Measurements from ENCODE around the gene PSMD3. TPM values are rescaled to one million over a fixed set of nuclear protein-coding genes. Genes with fewer than 3 reads are reported as not detected.

Gene PSMD3
- total RNA-seq, 4 donors from 2014 or later: 211 to 364 (median 329) TPM

DNA sequence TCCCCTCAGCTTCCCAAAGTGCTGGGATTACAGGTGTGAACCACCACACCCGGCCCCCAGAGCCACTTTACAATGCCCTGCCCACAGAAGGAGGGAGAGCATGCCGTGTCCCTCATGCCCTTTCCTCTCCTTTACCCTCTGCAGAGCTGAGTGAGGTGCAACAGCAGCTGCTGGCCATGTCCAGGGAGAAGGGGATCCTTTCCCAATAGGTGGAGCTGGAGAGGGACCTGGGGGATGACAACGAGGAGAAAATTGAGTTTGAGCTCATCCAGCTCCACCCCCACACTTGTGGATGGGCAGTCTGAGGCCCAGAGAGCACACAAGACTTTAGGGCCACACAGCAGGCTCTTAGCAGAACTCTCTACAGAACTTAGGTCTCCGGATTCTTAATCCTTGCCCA, 25.7 kb upstream of the PSMD3 start:
- no peak overlapping the region for H3K4me3 ChIP-seq
- in situ Hi-C loops (cut with MboI; ENCODE audit: low sequenced_read_pairs in 4 of 4) (no loop called here), intact Hi-C loops (cut with DNase I; ENCODE audit: low total_unique reads) (loop anchor here (10.0 kb wide), 1 partner anchor 1740 kb away; no protein-coding TSS in a partner anchor)
- H3K9me3 ChIP-seq: no peaks in the 10 kb centered on the region
- no peak overlapping the region for H3K27ac ChIP-seq
- H3K4me1 ChIP-seq: peaks cover 6 to 12% of the 10 kb centered on the region in 2 donors
- H3K27me3 ChIP-seq: no peaks in the 10 kb centered on the region
- DNase-seq (no peak), ATAC-seq (no peak)
- TF ChIP-seq POLR2A (IDR thresholded peaks at IDR 0.05): no peak
- TF ChIP-seq, protein P1, sequence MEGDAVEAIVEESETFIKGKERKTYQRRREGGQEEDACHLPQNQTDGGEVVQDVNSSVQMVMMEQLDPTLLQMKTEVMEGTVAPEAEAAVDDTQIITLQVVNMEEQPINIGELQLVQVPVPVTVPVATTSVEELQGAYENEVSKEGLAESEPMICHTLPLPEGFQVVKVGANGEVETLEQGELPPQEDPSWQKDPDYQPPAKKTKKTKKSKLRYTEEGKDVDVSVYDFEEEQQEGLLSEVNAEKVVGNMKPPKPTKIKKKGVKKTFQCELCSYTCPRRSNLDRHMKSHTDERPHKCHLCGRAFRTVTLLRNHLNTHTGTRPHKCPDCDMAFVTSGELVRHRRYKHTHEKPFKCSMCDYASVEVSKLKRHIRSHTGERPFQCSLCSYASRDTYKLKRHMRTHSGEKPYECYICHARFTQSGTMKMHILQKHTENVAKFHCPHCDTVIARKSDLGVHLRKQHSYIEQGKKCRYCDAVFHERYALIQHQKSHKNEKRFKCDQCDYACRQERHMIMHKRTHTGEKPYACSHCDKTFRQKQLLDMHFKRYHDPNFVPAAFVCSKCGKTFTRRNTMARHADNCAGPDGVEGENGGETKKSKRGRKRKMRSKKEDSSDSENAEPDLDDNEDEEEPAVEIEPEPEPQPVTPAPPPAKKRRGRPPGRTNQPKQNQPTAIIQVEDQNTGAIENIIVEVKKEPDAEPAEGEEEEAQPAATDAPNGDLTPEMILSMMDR (IDR thresholded peaks at IDR 0.05 in 4 of 5, conservative IDR thresholded peaks at IDR 0.05 in 1 of 5): no peak
- no peaks in the 10 kb centered on the region for H3K36me3 ChIP-seq

DNA sequence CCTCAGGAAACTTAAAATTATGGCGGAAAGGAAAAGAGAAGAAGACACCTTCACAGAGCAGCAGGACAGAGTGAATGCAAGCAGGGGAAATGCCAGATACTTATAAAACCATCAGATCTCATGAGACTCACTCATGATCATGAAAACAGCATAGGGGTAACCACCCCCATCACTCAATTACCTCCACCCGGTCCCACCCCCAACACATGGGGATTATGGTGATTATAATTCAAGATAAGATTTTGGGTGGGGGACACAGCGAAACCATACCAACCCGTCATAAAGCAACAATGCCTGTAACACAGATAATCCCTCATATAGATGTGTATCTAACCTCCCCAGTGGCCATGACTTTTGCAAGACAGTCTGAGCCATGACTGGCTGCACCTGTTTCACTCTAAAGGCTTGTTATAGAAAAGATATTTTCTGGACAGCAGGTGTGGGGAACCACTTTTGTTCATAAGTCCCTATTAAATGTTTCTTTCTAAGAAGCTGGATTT, 24.8 kb upstream of the PSMD3 start:
- ATAC-seq (no peak), DNase-seq (no peak)
- TF ChIP-seq POLR2A (IDR thresholded peaks at IDR 0.05): no peak
- TF ChIP-seq, protein P1 (IDR thresholded peaks at IDR 0.05 in 4 of 5, conservative IDR thresholded peaks at IDR 0.05 in 1 of 5): no peak
- Histone ChIP-seq H3K27me3 (no peaks in the 10 kb centered on the region), H3K36me3 (no peaks in the 10 kb centered on the region), H3K4me1 (peaks cover 6 to 12% of the 10 kb centered on the region in 2 donors), H3K9me3 (no peaks in the 10 kb centered on the region), H3K27ac (no peak overlapping the region), H3K4me3 (no peak overlapping the region)
- intact Hi-C loops (cut with DNase I; ENCODE audit: low total_unique reads) (loop anchor here (10.0 kb wide), 1 partner anchor 1739 kb away; no protein-coding TSS in a partner anchor), in situ Hi-C loops (cut with MboI; ENCODE audit: low sequenced_read_pairs in 4 of 4) (no loop called here)

DNA sequence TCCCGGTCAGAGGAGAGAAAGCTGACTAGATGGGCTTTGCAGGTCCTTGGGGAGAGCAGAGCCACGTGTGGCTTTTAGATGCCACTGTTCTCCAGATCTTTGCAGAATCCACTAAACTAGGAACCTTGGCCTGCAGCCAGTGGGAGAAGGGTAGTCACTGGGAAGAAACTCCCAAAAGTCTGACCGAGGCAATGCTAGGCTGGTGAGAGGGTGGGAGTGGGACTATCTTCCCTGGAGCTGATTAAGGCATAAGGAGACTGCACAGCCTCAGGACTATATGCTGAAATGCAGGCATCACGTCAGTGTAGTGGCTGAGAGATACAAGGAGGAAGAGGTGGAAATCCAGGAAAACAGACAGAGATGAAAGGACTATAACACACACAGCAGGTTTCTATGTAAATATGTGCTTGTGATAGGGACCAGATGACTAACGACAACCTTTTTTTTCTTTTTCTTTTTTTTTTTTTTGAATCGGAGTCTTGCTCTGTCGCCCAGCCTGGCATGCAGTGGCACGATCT, 20.0 kb upstream of the PSMD3 start:
- TF ChIP-seq POLR2A (IDR thresholded peaks at IDR 0.05): no peak
- TF ChIP-seq, protein P1 (IDR thresholded peaks at IDR 0.05 in 4 of 5, conservative IDR thresholded peaks at IDR 0.05 in 1 of 5): no peak
- Histone ChIP-seq H3K27me3 (peaks cover 0 to 2% (median 0%) of the 10 kb centered on the region in 3 donors), H3K36me3 (no peaks in the 10 kb centered on the region), H3K4me1 (peaks cover 0 to 4% of the 10 kb centered on the region in 2 donors), H3K9me3 (no peaks in the 10 kb centered on the region), H3K4me3 (no peak overlapping the region), H3K27ac (no peak overlapping the region)
- intact Hi-C loops (cut with DNase I; ENCODE audit: low total_unique reads): no loop called here
- in situ Hi-C loops (cut with MboI; ENCODE audit: low sequenced_read_pairs in 4 of 4): no loop called here
- no peak for ATAC-seq
- DNase-seq: no peak

DNA sequence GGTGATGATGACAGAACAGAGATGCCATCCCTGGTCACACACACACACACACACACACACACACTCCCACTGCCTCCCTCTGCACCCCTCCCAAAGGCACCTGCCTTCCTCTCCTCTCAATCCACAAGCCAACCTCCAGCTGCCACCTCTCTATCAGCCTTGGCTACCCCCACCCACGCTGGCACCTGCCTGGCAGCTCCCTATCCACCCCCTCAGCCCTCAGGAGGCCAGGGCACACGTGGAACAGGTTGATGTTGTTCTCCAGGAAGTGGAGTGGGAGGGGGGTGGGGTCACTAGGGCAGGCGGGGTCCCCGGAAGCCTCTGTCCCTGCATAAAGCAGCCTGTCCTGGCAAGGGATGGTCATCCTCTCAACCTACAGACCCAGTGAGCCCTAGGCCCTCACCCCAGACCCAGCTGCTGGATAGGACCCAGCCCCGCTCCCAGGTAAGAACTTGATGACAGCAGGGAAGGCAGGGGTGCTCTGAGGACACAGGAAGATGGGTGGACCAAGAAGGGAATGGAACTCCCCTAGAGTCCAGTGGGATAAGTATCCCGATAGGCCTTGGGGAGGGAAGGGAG, 17.9 kb upstream of the PSMD3 start, which contains the start of gene GSDMA:
Gene GSDMA (plus strand): TSS at position 363 of the 579 bp plus-strand sequence. CDS start 2,684 bp downstream, outside the sequence.
- Histone ChIP-seq H3K4me1 (peaks cover 0 to 4% of the 10 kb centered on the region in 2 donors), H3K4me3 (no peak within 1 kb of the TSS), H3K27ac (no peak within 1 kb of the TSS), H3K27me3 (peaks cover 0 to 2% (median 0%) of the 10 kb centered on the region in 3 donors), H3K9me3 (no peaks in the 10 kb centered on the region), H3K36me3 (no peaks in the 10 kb centered on the region)
- intact Hi-C loops (cut with DNase I; ENCODE audit: low total_unique reads): no loop called here
- no peak for TF ChIP-seq POLR2A (IDR thresholded peaks at IDR 0.05)
- TF ChIP-seq, protein P1 (IDR thresholded peaks at IDR 0.05 in 4 of 5, conservative IDR thresholded peaks at IDR 0.05 in 1 of 5): no peak
- DNase-seq (no peak), ATAC-seq (no peak)
- in situ Hi-C loops (cut with MboI; ENCODE audit: low sequenced_read_pairs in 4 of 4): no loop called here

All from gastrocnemius medialis (tissue), 4 donors.